HG03045 (cell line): ENCODE measurements around the gene YWHAQ.

Source experiments
- ATAC-seq: cut with Tn5 transposase; IDR thresholded peaks from one replicate; pipeline ENCODE4 v1.9.1; 2021; ENCODE audit warnings: mild to moderate bottlenecking, moderate library complexity; ENCODE audit not compliant: unreplicated experiment

YWHAQ gene

DNA sequence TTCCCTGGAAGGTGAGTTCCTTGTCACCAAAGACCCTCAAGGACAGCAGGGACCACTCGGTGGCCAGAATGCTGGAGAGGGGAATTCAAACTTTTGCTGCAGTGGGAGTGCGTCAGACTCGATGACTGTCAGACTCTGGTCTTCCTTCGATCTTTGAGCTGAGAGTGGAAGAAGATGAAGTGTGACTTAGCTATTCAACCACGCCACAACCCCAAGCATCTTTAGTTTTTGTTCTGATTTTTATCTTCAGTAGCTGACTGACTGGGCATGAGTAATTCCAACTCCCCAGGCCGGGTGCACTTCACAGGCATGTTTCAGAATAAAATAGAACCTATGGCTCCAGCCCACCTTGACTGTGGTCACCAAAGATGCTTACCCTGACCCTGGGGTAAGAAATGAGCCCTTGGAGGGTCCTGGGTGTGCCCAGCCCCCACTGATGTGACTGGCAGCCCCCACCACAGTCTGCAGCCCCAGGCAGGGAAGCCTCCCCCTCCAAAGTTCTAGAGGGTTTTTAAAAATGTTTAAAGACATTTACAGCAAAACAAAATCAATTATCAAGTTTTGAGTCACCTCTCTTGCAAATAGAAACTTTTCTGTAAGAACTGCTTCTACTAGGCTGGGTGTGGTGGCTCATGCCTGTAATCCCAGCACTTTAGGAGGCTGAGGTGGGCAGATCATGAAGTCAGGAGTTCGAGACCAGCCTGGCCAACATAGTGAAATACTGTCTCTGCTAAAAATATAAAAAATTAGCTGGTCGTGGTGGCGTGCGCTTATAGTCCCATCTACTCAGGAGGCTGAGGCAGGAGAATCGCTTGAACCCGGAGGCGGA is 24.9 kb upstream of the YWHAQ start:
- ATAC-seq = no peak

- no peak for ATAC-seq
Measured at GRCh38 chr2:9654452-9655100, 23.8 kb upstream of the YWHAQ start.

GRCh38 chr2:9653485-9654271 is 22.9 kb upstream of the YWHAQ start:
- no peak for ATAC-seq

DNA sequence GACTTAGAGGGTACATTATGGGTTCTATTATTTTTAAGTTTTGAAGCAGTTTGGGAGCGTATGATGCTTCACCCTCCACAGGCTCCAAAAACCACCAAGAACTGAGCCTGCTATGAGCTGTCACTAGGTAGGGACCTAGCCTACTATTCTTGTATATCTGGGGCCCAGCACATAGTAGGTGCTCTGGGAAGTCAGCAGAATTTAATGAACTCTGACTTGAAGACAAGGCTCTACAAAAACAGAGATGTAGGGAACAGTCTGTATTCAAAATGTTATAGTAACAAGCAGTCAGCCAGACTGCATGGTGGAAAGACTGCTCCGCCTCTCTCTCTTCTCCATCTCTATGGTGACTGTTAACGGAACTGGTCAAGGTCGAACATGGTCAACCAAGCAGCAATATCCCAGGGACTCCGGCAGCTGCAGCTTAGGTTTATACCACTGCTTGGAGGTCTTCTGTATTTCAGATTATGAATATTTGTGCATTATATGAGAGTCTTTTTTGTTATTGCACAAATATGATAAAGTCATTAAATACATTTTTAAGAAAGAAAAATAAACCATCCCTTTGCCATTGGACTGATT is 22.2 kb upstream of the YWHAQ start:
- ATAC-seq = no peak

- no peak for ATAC-seq
Measured at GRCh38 chr2:9652267-9652666, 21.5 kb upstream of the YWHAQ start.

DNA sequence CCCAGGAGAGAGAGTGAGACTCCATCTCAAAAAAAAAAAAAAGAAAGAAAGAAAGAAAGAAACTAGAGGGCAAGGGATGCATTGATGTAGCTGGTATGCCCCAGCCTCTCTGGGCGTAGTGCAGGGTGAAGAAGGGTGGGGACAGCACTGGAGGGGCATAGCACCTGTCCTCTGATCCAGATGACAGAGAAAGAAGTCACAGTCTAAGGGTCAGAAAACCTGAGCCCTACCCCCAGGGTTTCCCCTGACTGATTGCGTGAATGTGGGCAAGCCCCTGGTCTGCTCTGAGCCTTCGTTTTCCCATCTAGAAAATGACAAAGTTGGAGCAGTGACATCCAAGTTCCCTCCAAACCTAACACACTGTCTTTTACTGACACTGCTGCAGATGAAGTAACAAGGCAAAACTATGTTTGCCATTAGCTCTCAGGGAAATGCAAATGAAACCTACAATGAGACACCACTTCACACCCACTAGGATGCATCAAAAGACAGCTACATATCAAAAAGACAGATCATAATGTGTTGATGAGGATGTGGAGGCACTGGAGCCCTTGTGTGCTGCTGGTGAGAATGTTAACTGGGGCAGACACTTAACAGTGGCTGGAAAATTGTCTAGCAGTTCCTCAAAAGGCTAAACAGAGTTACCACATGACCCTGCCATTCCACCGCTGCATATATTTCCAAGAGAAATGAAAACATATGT is 19.5 kb upstream of the YWHAQ start:
- ATAC-seq = no peak

DNA sequence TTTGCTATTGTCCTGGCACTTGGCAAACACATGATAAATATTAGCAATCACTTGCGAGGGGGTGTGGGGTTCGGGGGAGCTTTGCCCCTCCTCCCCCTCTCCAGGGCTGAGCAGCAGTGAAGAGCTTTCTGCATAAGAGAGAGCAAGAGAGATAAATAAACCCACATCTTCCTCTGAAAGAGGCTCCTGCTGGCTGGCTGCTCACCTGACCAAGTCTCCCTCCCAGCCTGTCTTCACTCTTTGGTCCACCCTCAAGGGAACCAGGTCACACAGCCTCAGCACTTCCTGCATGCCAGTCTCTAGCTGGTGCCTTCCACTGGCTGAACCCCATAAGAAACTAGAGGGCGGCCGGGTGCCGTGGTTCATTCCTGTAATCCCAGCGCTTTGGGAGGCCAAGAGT is 18.5 kb upstream of the YWHAQ start:
- no peak for ATAC-seq

- ATAC-seq = no peak
Measured at GRCh38 chr2:9648821-9649220, 18.0 kb upstream of the YWHAQ start.

- ATAC-seq = no peak
Measured at GRCh38 chr2:9647884-9648283, 17.1 kb upstream of the YWHAQ start.

GRCh38 chr2:9646196-9647030 is 15.6 kb upstream of the YWHAQ start:
- no peak for ATAC-seq

- ATAC-seq = no peak
Measured at GRCh38 chr2:9644603-9645002, 13.8 kb upstream of the YWHAQ start.

DNA sequence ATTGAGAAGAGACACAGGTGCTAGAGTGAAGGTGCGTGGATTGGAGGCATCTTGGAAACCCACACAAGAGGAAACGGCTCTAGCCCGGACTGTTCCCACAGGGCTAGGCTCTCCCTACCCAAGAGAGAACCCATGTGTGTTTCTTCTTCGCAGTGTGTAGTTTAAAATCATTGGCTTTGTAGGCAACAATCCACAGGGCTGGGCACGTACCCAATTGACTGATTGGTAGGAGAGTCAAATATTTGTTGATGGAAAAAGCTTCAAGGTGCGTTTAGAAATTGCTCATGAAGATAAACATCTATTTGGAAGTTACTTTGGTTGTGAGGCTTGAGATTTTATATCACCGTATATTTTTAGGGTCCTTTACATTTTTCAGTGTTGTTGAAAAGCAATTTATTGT is 13.2 kb upstream of the YWHAQ start:
- no peak for ATAC-seq

DNA sequence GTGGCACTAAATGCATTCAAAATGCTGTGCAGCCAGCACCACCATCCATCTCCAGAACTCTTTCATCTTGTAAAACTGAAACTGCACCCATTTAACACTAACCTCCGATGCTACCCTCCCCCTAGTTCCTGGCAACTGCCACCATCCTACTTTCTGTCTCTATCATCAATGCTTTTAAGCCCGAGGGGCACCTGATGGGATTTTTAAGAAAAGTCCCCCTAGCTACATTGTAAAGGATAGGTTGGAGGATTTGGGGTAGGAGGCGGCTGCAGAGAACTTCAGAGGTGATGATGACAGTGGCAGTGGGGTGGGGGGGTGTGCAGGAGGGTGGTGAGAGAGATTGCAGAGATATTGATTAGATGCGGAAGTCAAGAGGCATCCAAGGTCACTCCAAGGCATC is 10.8 kb upstream of the YWHAQ start:
- ATAC-seq = no peak

DNA sequence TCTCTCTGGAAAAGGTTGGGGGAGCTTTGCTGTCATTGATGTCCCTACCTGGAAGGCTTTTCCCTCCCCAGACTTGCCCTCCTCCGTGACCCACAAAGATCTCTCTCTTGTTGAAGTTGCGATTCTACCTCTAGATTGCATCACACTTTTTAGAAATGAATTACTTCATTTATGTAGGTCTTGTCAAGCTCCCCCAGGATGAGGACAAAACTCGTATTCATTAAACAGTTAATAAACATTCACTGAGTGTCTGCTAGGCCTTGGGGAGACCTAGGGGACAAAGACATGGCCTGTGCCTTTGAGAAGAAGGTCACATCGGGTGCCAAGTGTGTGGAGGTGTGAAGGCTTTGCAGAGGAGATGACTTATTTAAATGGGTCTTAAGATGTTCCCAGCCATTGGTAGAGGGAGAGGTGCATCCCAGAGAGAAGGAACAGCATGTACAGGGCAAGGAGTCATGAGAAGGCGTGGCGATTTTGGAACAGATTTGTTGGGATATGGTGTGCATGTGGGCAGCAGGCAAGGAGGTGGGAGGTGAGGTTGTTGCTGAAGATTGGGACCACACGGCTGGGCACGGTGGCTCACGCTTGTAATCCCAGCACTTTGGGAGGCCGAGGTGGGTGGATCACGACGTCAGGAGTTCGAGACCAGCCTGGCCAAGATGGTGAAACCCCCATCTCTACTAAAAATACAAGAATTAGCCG is 9.8 kb upstream of the YWHAQ start:
- ATAC-seq = no peak

DNA sequence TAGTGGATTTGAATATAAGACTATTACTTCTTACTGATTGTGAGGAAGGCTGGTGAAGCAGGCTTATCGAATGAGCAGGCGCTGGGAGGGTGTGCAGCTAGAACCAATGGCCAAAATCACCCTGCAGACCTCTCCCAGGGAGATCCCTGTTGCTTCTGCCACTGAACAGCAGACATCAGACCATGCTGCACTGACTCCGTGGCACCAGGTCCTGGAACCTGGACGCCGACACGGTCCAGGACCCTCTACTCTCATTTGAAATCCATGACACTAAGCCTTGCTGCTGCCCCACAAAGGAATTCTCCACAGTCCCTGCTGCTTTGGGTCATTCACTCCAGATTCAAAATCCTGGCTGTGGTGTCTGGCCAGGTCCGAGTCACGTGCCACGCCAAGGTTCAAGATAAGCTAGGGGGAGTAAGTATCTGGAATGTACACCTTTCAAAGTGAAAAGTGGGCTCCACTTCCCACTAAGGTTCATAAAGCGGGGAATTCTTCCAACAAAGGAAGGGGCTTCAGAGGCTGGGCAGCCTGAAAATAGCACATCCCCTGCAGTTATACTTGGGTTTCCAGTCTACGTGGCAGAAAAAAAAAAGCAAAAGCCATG is 9.0 kb upstream of the YWHAQ start:
- no peak for ATAC-seq

DNA sequence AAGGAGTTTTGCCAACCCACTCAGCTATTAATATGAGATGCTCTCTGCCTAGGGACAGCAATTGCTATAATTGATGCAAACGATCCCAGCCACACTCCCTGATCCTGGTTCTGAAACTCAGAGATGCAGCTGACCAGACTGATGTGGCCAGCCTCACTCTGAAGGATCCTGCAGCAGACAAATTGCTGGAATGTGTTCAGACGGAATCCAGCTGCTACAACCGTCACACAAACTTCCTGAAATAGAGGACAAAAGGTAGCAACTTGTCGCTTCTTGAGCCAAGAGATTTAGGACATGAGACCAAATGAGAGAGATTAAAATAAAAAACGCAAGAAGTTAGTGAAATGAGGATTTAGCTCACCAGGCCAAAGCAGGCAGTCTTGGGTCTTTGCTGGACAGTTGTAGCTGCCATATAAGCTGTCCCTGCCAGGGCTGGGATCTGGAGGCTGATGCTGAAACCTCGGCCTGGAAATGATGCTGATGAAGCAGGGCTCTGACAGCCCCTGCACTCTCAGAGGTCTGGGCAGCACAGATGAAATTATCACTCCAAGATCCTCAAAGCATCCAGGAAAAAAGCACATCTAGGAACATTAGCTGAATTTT is 8.3 kb upstream of the YWHAQ start:
- no peak for ATAC-seq

DNA sequence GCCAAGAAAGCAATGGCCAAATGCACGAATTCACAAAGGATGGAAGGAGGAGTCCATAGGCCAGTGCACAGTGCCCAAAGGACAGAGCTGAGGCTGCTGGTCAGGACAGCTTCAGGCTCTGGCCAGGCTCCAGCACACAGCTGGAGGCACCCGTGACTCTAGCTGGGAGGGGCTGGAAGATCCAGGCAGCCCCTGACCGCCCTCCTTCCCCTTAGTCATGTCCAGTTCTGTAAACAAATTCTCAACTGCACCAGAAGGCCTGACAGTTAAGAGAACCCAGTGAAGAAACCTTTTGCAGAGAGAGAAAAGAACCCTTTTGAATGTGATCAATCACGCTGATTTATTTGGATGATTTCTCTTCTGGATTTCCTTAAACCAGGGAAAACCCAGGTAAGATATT is 7.7 kb upstream of the YWHAQ start:
- no peak for ATAC-seq

DNA sequence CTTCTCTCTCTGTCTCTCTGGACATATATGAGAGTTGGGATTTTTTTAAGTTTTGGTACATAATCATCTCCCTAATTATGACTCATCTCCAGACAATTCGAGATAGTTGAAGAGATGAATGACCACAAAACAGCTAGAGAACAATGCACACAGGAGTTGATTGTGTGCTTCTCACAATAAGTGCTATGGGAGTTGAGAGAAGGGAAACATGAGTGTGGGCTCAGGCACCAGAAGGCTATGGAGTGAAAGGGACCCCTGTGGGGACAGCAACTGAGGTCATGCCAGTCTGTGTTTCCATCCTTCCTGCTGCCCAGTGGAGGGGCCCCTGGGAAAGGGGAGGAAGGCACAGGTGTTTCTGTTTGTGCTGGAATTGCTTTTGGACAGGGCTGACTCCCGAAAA is 6.5 kb upstream of the YWHAQ start:
- no peak for ATAC-seq

DNA sequence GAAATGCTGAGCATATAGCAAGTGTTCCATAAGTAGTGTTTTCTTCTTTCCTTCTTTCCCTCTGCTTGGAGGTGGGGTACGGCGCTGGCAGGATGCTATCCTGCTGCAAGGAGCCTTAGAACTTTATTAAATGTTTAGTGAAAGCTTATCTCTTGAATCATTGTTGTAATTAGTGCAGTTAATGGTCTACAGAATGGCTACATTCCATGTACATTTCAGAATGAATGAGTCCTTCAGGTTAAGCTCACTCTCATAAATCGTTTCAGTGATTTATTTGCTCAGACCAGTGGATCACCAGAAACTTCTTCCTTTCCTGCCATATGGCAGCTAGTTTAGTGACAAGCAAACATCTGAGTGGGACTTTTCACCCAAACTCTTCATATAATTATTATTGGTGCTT is 3.3 kb upstream of the YWHAQ start:
- ATAC-seq = no peak
